OCI-LY1 (cell line): ENCODE results near the gene ST3GAL3.

ENCODE experiments used
- H2AFZ ChIP-seq: fragments of 200-600 bp; sonication (generic), shearing (Covaris generic); 2 replicates; pipeline ENCODE4 v1.6.0; 2014; ENCODE audit warnings: antibody characterized with exemption, mild to moderate bottlenecking, low read length
- H3F3A ChIP-seq: fragments of 200-600 bp; sonication (generic), shearing (Covaris generic); 2 replicates; pipeline ENCODE4 v1.6.0; 2014; ENCODE audit warnings: mild to moderate bottlenecking, antibody characterized with exemption, low read length, moderate library complexity; ENCODE audit not compliant: insufficient read depth
- H3K27ac ChIP-seq: fragments of 200-600 bp; sonication (generic); 2 replicates; pipeline ENCODE4 v1.5.1; 2014; ENCODE audit warnings: low read length, mixed run types, mild to moderate bottlenecking, low read depth; ENCODE audit not compliant: poor library complexity, severe bottlenecking
- H3K27me3 ChIP-seq: fragments of 200-600 bp; sonication (generic); 2 replicates; pipeline ENCODE4 v1.6.0; 2014; ENCODE audit warnings: antibody characterized with exemption, mild to moderate bottlenecking, low read length, moderate library complexity; ENCODE audit not compliant: insufficient read depth
- H3K36me3 ChIP-seq: fragments of 200-600 bp; sonication (generic); 2 replicates; pipeline ENCODE4 v1.6.1; 2014; ENCODE audit warnings: mild to moderate bottlenecking, antibody characterized with exemption, low read length, moderate library complexity, mixed read lengths; ENCODE audit not compliant: insufficient read depth
- H3K4me1 ChIP-seq: fragments of 200-600 bp; sonication (generic); 2 replicates; pipeline ENCODE4 v1.5.1; 2014; ENCODE audit warnings: mild to moderate bottlenecking, low read length, moderate library complexity; ENCODE audit not compliant: insufficient read depth, severe bottlenecking
- H3K4me2 ChIP-seq: fragments of 200-600 bp; sonication (generic), shearing (Covaris generic); 2 replicates; pipeline ENCODE4 v1.6.1; 2014; ENCODE audit warnings: low read length
- H3K4me3 ChIP-seq: fragments of 200-600 bp; sonication (generic); 2 replicates; pipeline ENCODE4 v1.5.1; 2014; ENCODE audit warnings: low read length, low read depth, mild to moderate bottlenecking, mixed read lengths; ENCODE audit not compliant: poor library complexity, severe bottlenecking
- H3K79me2 ChIP-seq: fragments of 200-600 bp; shearing (Covaris generic); 2 replicates; pipeline ENCODE4 v1.6.1; 2016; ENCODE audit warnings: mixed run types, low read length, mixed read lengths; ENCODE audit not compliant: insufficient read depth
- H3K9ac ChIP-seq: fragments of 200-600 bp; sonication (generic), shearing (Covaris generic); 2 replicates; pipeline ENCODE4 v1.6.1; 2014; ENCODE audit warnings: mild to moderate bottlenecking, low read length, mixed read lengths
- H3K9me2 ChIP-seq: fragments of 200-600 bp; sonication (generic), shearing (Covaris generic); 2 replicates; pipeline ENCODE4 v1.6.1; 2014; ENCODE audit warnings: low read depth, mild to moderate bottlenecking, low read length, mixed read lengths
- H3K9me3 ChIP-seq: fragments of 200-600 bp; shearing (Covaris generic); 2 replicates; pipeline ENCODE4 v1.6.1; 2014; ENCODE audit warnings: low read length, mixed read lengths
- H4K20me1 ChIP-seq: fragments of 200-600 bp; sonication (generic), shearing (Covaris generic); 2 replicates; pipeline ENCODE4 v1.6.0; 2016; ENCODE audit warnings: mild to moderate bottlenecking, low read length; ENCODE audit not compliant: insufficient read depth
- CTCF ChIP-seq: fragments of 200-600 bp; sonication (generic), shearing (Covaris generic); IDR thresholded peaks from 2 replicates; pipeline ENCODE4 v1.5.1; 2017; ENCODE audit warnings: mild to moderate bottlenecking, antibody characterized with exemption, low read length, moderate library complexity, mixed read lengths
- EZH2 ChIP-seq: fragments of 200-600 bp; sonication (generic), shearing (Covaris generic); IDR thresholded peaks from 2 replicates; pipeline ENCODE4 v1.8.0; 2017; ENCODE audit warnings: borderline replicate concordance, mixed run types, mild to moderate bottlenecking, antibody characterized with exemption, low read length, moderate library complexity, mixed read lengths

Gene ST3GAL3

GRCh38 chr1:43841321-43842174 lies 134.2 kb downstream of the ST3GAL3 start:
- Histone ChIP-seq H3K27me3 (no peaks in the 10 kb centered on the region), H3F3A (no peaks in the 10 kb centered on the region), H3K27ac (no peak overlapping the region), H3K9me3 (peaks cover 6% of the 10 kb centered on the region; the same call in 1 of the 2 replicates), H3K4me1 (peaks cover 42% of the 10 kb centered on the region), H3K4me2 (no peak overlapping the region), H2AFZ (no peak overlapping the region), H3K9me2 (no peaks in the 10 kb centered on the region), H3K79me2 (no peaks in the 10 kb centered on the region), H3K36me3 (peaks cover 47% of the 10 kb centered on the region), H3K4me3 (no peak overlapping the region), H3K9ac (no peak overlapping the region), H4K20me1 (no peaks in the 10 kb centered on the region)
- TF ChIP-seq CTCF (no peak), EZH2 (no peak)

- TF ChIP-seq CTCF (no peak), EZH2 (no peak)
- H3K4me1 ChIP-seq: peaks cover 36% of the 10 kb centered on the region
- no peaks in the 10 kb centered on the region for H3K79me2 ChIP-seq
- H3K27me3 ChIP-seq: no peaks in the 10 kb centered on the region
- no peak overlapping the region for H2AFZ ChIP-seq
- no peak overlapping the region for H3K27ac ChIP-seq
- no peak overlapping the region for H3K4me3 ChIP-seq
- no peak overlapping the region for H3K4me2 ChIP-seq
- no peak overlapping the region for H3K9ac ChIP-seq
- H4K20me1 ChIP-seq: no peaks in the 10 kb centered on the region
- H3K9me2 ChIP-seq: no peaks in the 10 kb centered on the region
- H3K9me3 ChIP-seq: peaks cover 6% of the 10 kb centered on the region; the same call in 1 of the 2 replicates
- H3F3A ChIP-seq: no peaks in the 10 kb centered on the region
- peaks cover 47% of the 10 kb centered on the region for H3K36me3 ChIP-seq
Observed at GRCh38 chr1:43842175-43842498, 134.8 kb downstream of the ST3GAL3 start.

GRCh38 chr1:43843684-43844083 lies 136.3 kb downstream of the ST3GAL3 start:
- Histone ChIP-seq H2AFZ (no peak overlapping the region), H3K4me1 (peaks cover 25% of the 10 kb centered on the region), H3K79me2 (no peaks in the 10 kb centered on the region), H3K9ac (no peak overlapping the region), H3K27me3 (no peaks in the 10 kb centered on the region), H3K9me3 (peaks cover 6% of the 10 kb centered on the region; the same call in 1 of the 2 replicates), H4K20me1 (no peaks in the 10 kb centered on the region), H3K9me2 (no peaks in the 10 kb centered on the region), H3K4me3 (no peak overlapping the region), H3K4me2 (no peak overlapping the region), H3K36me3 (peaks cover 47% of the 10 kb centered on the region), H3F3A (no peaks in the 10 kb centered on the region), H3K27ac (no peak overlapping the region)
- TF ChIP-seq EZH2 (no peak), CTCF (no peak)
